Erythroblast (primary cell): ENCODE measurements around the gene SETD3.
"Not testable (repeated sequence)": the region's sequence is repeated elsewhere in the genome, so short reads cannot be mapped to it uniquely, and the experiment has no call there.

Source experiments
- DNase-seq, 2 experiments: peaks; one replicate each; lab custom pipeline; 2025; lab: John Stamatoyannopoulos, UW
- GATA1 ChIP-seq: IDR thresholded peaks from 2 replicates; pipeline ENCODE4 v1.6.1; 2011; ENCODE audit warnings: low read depth, mild to moderate bottlenecking, control low read depth, low read length, moderate library complexity
- POLR2A ChIP-seq: IDR thresholded peaks from 2 replicates; pipeline ENCODE4 v1.6.1; 2011; ENCODE audit warnings: mild to moderate bottlenecking, low read length

SETD3 gene

GRCh38 chr14:99348816-99349614 is 131.6 kb downstream of the SETD3 start:
- DNase-seq = no peak
- TF ChIP-seq GATA1 (no peak), POLR2A (no peak)

GRCh38 chr14:99348231-99348630 is 132.4 kb downstream of the SETD3 start:
- DNase-seq = not testable (repeated sequence)
